ENCODE data around the gene SUPT4H1.

Gene SUPT4H1

GRCh38 chr17:58394534-58395223 is 42.7 kb upstream of the SUPT4H1 start:
- DNase-seq (ENCODE audit: low read depth): no peak
- TF ChIP-seq CTCF (conservative IDR thresholded peaks at IDR 0.05; ENCODE audit: low read depth, low read length): no peak
- H3K4me3 ChIP-seq (ENCODE audit: low read depth, low read length): no peak overlapping the region

DNA sequence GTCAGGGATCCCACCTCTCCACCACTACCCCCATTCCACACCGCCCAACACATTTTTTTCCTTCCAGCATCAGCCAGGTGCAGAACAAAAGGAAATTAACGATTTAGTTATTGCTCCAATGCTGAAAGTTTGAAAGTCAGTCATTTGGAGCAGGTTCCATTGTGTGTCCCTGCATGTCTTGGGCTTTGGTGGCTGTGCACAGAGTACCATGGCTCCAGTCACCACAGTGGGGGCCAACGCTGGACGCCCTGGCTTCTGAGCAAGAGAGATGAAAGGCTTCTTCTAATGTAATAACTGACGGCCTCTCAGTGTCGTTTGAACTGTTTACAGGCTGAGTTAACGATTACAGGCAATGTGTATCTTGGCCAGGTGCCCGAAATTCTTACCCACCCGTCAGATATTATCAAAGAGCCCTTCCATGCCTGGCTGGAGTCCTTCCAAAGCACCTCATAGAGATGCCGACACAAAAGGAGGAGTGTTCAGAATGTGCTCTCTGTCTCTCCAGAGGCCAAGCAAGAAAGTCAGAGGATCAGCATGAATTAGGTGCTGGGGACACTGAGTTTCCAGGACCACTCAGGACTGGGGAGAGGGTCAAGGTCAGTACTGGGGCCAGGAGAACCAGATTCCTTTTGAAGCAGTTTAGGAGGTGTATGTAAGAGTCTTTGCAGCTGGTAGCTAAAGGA is 39.4 kb upstream of the SUPT4H1 start:
- peak; percentile 57 for DNase-seq (ENCODE audit: low read depth)
- TF ChIP-seq CTCF (conservative IDR thresholded peaks at IDR 0.05; ENCODE audit: low read depth, low read length): no peak
- no peak overlapping the region for H3K4me3 ChIP-seq (ENCODE audit: low read depth, low read length)

GRCh38 chr17:58390884-58391283 is 38.9 kb upstream of the SUPT4H1 start:
- TF ChIP-seq CTCF (conservative IDR thresholded peaks at IDR 0.05; ENCODE audit: low read depth, low read length): no peak
- H3K4me3 ChIP-seq (ENCODE audit: low read depth, low read length): no peak overlapping the region
- no peak for DNase-seq (ENCODE audit: low read depth)

DNA sequence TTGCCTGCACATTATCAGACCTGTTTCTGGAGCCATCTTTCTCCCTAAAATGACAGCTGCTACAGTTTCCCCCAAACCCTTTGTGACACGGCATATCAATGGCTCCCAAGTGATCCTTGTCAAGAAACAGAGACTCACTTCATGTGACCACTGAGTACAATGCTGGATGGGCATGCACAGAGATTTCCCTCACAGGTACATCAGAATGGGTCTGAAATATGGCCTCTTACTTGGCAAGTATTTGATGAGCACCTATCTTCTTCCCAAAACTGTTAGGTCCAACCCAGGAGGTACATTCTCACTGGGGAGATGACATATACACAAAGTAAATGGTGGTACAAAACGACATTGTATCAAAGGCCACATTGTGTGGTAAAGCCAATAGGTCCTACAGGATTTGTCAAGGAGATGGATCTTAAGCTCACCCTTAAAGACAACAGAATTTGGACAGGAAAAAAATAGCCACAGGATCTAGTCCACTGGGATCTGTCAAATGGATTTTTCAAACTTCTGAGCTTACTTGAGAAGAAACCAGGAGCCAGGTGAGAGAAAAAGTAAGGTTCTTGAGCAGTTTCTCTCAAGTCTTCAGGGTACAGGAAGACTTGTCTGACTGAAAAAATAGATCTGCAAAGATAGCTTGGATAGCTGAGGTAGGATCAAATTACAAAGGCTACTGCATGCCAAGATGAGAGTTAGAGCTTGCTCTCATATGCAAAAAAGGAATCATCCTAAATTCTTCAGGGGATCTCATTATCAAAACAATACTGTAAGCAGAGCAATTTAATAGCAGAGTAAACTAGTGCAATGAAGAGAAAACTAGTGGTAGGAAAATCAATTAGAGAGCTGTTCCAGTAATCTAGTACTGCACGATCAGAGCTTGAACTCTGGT is 36.5 kb upstream of the SUPT4H1 start:
- no peak for TF ChIP-seq CTCF (conservative IDR thresholded peaks at IDR 0.05; ENCODE audit: low read depth, low read length)
- DNase-seq (ENCODE audit: low read depth): peak; percentile 48
- H3K4me3 ChIP-seq (ENCODE audit: low read depth, low read length): no peak overlapping the region

GRCh38 chr17:58387834-58388233 is 35.8 kb upstream of the SUPT4H1 start:
- TF ChIP-seq CTCF (conservative IDR thresholded peaks at IDR 0.05; ENCODE audit: low read depth, low read length): no peak
- no peak for DNase-seq (ENCODE audit: low read depth)
- H3K4me3 ChIP-seq (ENCODE audit: low read depth, low read length): no peak overlapping the region

DNA sequence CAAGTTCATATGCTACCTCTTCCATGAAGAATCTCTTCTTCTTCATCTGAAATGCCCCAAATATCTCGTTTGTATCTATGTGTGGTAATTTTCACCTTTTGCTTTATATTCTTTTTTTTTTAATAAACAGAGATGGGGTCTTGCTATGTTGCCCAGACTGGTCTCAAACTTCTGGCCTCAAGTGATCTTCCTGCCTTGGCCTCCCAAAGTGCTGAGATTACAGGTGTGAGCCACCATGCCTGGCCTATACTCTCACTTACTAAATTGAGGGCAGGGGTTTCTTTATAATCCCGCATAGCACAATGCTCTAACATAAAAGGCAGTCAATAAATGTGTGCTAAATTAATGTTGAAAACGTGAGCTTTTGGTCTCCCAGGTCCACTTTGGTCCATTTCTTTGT is 34.7 kb upstream of the SUPT4H1 start:
- TF ChIP-seq CTCF (conservative IDR thresholded peaks at IDR 0.05; ENCODE audit: low read depth, low read length): no peak
- H3K4me3 ChIP-seq (ENCODE audit: low read depth, low read length): no peak overlapping the region
- DNase-seq (ENCODE audit: low read depth): no peak
